Cardiac muscle cell (in vitro differentiated cells and primary cell): ENCODE data around the gene ZBTB7B. TPM values are rescaled to one million over a fixed set of nuclear protein-coding genes. Genes with fewer than 3 reads are reported as not detected.
"Not testable (repeated sequence)": the region's sequence is repeated elsewhere in the genome, so short reads cannot be mapped to it uniquely, and the experiment has no call there.

Experiments
- DNase-seq, 2 donors: peaks; one replicate each; pipeline versions ENCODE4 v3.0.0 to v3.0.0-alpha.2; 2010 to 2017; ENCODE audit warnings: low read depth in 1 of 2, low spot score in 1 of 2
- H3K27ac ChIP-seq: fragments of 200-600 bp; sonication (generic); 2 replicates; pipeline ENCODE4 v1.5.1; 2016
- H3K27me3 ChIP-seq: fragments of 200-600 bp; sonication (generic); 2 replicates; pipeline ENCODE4 v1.6.0; 2016; ENCODE audit warnings: control low read depth
- H3K36me3 ChIP-seq: fragments of 200-600 bp; sonication (generic); 2 replicates; pipeline ENCODE4 v1.5.1; 2016; ENCODE audit warnings: control low read depth
- H3K4me1 ChIP-seq: fragments of 200-600 bp; sonication (generic); 2 replicates; pipeline ENCODE4 v1.8.1; 2017; ENCODE audit warnings: low read depth, mild to moderate bottlenecking, mixed run types
- H3K4me3 ChIP-seq: fragments of 200-600 bp; sonication (generic); 2 replicates; pipeline ENCODE4 v1.5.1; 2016; ENCODE audit warnings: mild to moderate bottlenecking
- H3K9me3 ChIP-seq: fragments of 200-600 bp; sonication (generic); 2 replicates; pipeline ENCODE4 v1.5.1; 2017; ENCODE audit warnings: low read depth, mild to moderate bottlenecking, control low read depth
- polyA plus RNA-seq: library from polyadenylated mRNA; unstranded; fragments of >200 nt; fragmentation: Nextera tagmentation; extraction: Ambion mirVana; gene quantifications from 2 replicates; pipeline ENCODE4 v1.2.1, GENCODE V29; 2016
- total RNA-seq: library from RNA; depleted of rRNA; stranded (reverse); fragments of >200 nt; gene quantifications from 2 replicates; pipeline ENCODE4 v1.2.3, GENCODE V29; 2016
- TF ChIP-seq, protein P1 (sequence below): IDR thresholded peaks from 2 replicates; pipeline ENCODE4 v1.5.1; 2012; ENCODE audit warnings: low read depth, mild to moderate bottlenecking, low read length

The ZBTB7B gene
- total and polyA plus RNA-seq, 2 experiments from 2014 or later, result 4.7 to 25.6 TPM

DNA sequence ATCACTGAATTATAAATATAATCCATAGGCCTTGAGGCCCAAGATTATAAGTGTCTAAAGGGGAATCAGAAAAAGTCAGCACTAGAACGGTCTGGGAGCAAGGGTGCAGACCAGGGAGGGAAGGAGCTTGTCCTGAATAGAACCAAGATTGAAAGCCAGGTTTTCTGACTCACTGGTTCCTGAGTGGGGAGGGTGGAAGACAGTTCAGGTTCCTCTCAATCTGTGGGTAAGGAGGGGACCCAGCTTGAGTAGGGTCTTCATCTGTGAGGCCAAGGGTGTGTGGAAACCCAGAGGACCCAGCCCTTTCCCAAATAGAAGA, 8.4 kb upstream of the ZBTB7B start:
- no peaks in the 10 kb centered on the region for H3K27me3 ChIP-seq
- no peak overlapping the region for H3K27ac ChIP-seq
- peaks cover 4% of the 10 kb centered on the region for H3K36me3 ChIP-seq
- no peak overlapping the region for H3K4me3 ChIP-seq
- no peak for DNase-seq
- TF ChIP-seq, protein P1, sequence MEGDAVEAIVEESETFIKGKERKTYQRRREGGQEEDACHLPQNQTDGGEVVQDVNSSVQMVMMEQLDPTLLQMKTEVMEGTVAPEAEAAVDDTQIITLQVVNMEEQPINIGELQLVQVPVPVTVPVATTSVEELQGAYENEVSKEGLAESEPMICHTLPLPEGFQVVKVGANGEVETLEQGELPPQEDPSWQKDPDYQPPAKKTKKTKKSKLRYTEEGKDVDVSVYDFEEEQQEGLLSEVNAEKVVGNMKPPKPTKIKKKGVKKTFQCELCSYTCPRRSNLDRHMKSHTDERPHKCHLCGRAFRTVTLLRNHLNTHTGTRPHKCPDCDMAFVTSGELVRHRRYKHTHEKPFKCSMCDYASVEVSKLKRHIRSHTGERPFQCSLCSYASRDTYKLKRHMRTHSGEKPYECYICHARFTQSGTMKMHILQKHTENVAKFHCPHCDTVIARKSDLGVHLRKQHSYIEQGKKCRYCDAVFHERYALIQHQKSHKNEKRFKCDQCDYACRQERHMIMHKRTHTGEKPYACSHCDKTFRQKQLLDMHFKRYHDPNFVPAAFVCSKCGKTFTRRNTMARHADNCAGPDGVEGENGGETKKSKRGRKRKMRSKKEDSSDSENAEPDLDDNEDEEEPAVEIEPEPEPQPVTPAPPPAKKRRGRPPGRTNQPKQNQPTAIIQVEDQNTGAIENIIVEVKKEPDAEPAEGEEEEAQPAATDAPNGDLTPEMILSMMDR, result no peak
- no peaks in the 10 kb centered on the region for H3K9me3 ChIP-seq
- H3K4me1 ChIP-seq, result peaks cover 6% of the 10 kb centered on the region

DNA sequence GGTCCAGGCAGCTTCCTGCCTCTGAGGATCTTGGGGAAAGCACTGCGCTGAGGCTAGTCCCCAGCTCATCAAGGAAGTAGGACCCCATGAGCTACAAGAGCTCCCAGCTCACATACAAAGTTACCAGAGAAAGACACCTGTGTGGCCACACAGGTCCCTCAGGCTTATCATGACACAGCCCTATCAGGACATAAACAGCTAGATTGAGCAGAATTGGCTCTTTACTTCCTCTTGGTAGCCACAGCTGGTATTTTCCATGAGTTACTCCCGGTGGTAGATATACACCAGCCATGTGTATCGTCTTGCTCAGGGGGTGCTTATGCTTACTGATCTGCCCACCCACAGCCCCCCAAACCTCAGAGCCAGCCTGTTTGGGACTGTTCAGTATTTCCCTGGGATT, 8.0 kb upstream of the ZBTB7B start:
- Histone ChIP-seq H3K4me1 (peaks cover 10% of the 10 kb centered on the region), H3K27ac (no peak overlapping the region), H3K4me3 (no peak overlapping the region), H3K9me3 (no peaks in the 10 kb centered on the region), H3K27me3 (no peaks in the 10 kb centered on the region), H3K36me3 (peaks cover 4% of the 10 kb centered on the region)
- TF ChIP-seq, protein P1, result no peak
- no peak for DNase-seq

DNA sequence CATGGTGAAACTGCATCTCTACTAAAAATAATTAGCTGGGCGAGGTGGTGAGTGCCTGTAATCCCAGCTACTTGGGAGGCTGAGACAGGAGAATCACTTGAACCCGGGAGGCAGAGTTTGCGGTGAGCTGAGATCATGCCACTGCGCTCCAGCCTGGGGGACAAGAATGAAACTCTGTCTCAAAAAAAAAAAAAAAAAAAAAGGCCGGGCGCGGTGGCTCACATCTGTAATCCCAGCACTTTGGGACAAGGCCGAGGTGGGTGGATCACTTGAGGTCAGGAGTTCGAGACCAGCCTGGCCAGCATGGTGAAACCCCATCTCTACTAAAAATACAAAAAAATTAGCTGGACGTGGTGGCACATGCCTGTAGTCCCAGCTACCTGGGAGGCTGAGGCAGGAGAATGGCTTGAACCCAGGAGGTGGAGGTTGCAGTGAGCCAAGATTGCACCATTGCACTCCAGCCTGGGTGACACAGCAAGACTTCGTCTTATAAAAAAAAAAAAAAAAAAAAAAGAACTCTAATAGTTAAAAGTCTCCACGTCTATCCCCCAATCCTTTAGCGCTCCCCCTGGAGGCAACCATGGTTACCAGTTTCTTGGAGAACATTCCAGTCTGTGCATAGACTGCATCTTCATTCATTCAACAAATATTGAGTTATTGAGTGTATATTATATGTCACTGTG, 7.2 kb upstream of the ZBTB7B start:
- TF ChIP-seq, protein P1, result peak; percentile 58
- DNase-seq, result peak; percentile 61 to 89
- not testable (repeated sequence) for H3K9me3 ChIP-seq

DNA sequence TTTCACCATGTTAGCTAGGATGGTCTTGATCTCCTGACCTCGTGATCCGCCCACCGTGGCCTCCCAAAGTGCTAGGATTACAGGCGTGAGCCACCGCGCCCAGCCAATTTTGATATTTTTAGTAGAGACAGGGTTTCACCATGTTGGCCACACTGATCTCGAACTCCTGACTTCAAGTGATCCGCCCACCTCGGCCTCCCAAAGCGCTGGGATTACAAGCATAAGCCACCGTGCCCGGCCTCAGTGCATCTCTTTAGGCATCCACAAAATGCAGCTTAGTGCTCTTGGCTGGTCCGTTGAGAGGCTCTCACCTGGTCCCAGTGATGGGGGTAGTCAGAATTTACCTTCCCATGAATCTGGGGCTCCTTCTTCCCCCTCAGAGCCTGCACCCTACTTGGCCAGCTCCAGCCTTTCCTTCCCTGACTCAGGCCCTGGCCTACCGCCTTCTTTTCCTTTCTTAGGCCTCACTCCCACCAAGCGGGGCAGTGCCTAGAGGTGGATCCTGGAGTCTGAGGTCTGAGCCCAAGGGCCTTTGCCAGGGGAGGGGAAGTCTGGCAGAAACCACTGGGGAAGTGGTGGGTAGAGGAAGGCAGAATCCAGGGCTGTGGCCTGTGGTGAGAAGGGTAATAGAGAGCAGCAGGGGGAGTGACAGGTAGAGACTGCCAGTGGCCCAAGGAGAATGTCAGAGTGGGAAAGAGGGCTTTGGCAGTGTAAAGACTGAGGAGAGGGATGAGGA, 5.5 kb upstream of the ZBTB7B start:
- Histone ChIP-seq H3K36me3 (no peaks in the 10 kb centered on the region), H3K4me3 (no peak overlapping the region), H3K9me3 (no peaks in the 10 kb centered on the region), H3K27me3 (no peaks in the 10 kb centered on the region), H3K4me1 (peaks cover 10% of the 10 kb centered on the region), H3K27ac (no peak overlapping the region)
- DNase-seq, result no peak
- TF ChIP-seq, protein P1, result no peak

More for the DNA sequence above, 7.2 kb upstream of the ZBTB7B start:
- not testable (repeated sequence) for H3K36me3 ChIP-seq, H3K4me3 ChIP-seq, H3K27me3 ChIP-seq, H3K27ac ChIP-seq, H3K4me1 ChIP-seq

DNA sequence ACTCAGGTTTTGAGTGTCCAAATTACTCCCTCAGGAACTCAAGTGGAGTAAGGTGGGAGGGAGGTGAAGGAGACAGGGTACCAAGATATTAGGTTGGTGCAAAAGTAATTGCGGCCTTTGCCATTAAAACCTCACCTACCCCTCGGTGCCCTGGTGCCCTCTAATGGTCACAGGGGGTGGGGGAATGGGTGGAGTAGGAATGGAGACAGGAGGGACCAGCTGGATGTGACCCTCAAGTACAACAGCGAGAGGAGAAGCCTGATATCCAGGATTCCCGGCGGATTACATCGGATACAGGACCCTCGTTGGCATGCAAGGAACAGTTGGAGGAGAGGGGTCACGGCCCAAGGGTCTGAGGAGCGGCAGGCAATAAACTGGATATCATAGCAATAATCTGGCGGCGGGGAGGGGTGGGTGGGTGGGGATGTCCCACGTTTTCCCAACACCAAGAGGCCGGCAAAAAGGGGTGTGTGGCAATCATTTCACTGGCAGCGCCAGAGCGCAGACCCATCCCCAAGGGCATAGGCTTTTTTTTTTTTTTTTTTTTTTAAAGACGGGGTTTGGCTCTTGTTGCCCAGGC, 4.3 kb upstream of the ZBTB7B start:
- peak overlapping the region; percentile 85 for H3K27ac ChIP-seq

More for the DNA sequence above, 4.3 kb upstream of the ZBTB7B start:
- Histone ChIP-seq H3K9me3 (no peaks in the 10 kb centered on the region), H3K36me3 (no peaks in the 10 kb centered on the region), H3K4me3 (no peak overlapping the region), H3K4me1 (peaks cover 10% of the 10 kb centered on the region), H3K27me3 (no peaks in the 10 kb centered on the region)
- no peak for DNase-seq
- TF ChIP-seq, protein P1, result peak; percentile 10
